GM21367 (cell line): ENCODE measurements around the gene ARHGAP44.
"Not testable (repeated sequence)": the region's sequence is repeated elsewhere in the genome, so short reads cannot be mapped to it uniquely, and the experiment has no call there.

ENCODE experiments used
- ATAC-seq: cut with Tn5 transposase; IDR thresholded peaks from one replicate; pipeline ENCODE4 v1.9.1; 2021; ENCODE audit not compliant: unreplicated experiment

The ARHGAP44 gene

GRCh38 chr17:12814718-12815117 is 25.4 kb downstream of the ARHGAP44 start:
- ATAC-seq = no peak

GRCh38 chr17:12815642-12816141 is 26.4 kb downstream of the ARHGAP44 start:
- ATAC-seq = peak; percentile 99

DNA sequence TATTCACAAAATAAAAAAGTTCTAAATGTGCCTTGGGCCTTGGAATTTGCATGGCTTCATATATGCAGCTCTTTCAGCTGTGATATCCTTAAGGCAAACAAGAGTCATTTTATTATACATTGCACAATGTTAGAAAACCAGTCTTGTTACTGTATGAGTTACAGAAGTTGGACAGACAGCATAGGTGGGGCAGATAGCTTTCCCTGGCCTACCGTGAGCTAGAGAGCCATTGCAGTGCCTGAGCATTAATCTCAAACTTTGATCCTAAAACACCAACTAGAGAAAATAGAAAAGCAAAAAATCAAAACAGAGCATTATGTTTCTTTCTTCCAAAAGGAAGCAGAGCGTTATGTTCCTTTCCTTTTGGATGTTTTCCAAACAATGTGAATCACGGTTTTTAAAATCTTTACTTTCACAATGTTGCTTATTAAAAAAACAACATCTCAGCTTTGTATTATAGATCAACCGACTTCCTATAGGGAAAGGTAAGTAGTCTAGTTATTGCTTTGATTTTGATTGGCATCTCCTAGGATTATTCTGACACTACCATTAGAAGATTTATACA is 32.2 kb downstream of the ARHGAP44 start:
- ATAC-seq = no peak

- no peak for ATAC-seq
These were observed 37.1 kb downstream of the ARHGAP44 start for GRCh38 chr17:12826431-12826830.

GRCh38 chr17:12830777-12831247 is 41.5 kb downstream of the ARHGAP44 start:
- ATAC-seq = no peak

DNA sequence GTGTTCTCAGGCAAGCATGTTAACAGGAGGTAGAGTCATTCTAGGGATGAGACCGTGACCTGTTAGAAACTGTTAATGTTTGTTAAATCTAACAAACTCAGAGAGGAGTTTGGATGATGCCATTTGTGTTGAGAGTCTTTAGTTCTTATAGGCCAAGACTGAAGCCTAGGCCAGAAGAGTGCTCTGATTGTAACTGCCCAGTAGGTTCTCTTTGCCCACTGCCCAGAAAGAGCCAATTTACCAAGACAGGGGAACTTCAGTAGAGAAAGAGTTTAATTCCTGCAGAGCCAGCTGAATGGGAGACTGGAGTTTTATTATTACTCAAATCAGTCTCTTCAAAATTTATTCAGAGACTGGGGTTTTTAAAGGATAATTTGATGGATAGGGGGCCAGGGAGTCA is 42.5 kb downstream of the ARHGAP44 start:
- no peak for ATAC-seq

GRCh38 chr17:12839042-12839441 is 49.7 kb downstream of the ARHGAP44 start:
- no peak for ATAC-seq

- ATAC-seq = no peak
These were observed 53.6 kb downstream of the ARHGAP44 start for GRCh38 chr17:12842936-12843335.

DNA sequence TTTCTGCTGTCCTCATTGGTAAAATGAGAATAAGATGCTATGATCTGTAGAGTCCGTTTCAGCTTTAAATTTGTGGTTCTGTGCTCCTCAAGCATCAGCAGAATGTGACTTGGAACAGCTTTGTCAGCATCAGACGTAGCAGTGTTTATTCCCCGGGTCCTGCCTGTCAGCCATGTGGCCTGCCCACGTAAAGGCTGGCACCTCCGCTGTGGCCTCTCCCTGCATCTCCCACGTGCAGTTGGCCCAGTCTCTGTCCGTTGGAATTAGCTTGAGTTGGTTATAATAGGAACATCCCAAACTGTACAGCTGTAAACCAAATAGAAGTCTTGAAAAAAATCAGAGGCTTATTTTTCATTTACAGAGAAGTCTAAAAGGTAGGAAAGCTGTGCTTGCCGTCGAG is 61.7 kb downstream of the ARHGAP44 start:
- ATAC-seq = no peak

DNA sequence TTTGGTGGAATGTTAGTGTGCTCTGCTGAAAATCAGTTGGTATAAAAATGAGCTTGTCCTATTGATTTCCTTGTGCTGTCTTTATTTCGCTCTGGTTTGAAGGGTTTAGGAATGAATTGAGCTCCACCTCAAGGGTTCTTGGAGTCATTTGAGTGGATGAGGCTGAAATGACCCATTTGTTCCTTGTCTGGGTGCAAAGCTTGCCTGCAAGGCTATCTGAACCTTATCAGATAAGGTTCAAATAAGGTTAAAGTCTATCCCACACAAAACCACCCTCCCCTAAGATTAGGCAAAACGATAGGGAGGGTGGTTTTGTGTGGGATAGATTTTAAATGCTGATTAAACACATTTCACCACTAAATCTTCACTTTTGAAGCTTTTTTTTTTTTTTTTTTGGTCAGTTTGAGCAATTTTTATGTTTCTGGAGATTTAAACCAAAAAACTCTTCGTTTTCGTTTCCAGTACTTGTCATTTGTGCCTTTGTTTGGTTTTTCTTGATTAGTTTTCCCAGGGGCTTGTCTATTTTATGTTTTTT is 62.7 kb downstream of the ARHGAP44 start:
- no peak for ATAC-seq

GRCh38 chr17:12853921-12854320 is 64.6 kb downstream of the ARHGAP44 start:
- no peak for ATAC-seq

- no peak for ATAC-seq
These were observed 67.1 kb downstream of the ARHGAP44 start for GRCh38 chr17:12856416-12856815.

DNA sequence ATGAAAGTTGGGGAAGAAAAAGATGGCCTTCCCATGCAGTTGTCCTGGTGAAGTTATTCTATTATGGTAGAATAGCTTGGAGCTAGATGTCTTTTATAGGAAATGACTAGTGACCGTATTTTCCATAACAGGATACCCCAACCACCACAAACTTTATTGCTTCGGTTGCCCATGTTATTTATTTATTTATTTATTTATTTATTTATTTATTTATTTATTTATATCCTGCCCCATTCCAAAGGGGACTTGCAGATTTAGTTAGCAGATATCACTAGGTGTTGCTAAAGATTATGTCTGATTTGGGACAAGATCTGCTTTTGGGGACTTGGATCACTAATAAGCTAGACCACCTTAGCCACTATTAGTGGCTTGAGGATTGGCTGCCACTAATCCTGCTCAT is 68.3 kb downstream of the ARHGAP44 start:
- ATAC-seq = no peak

DNA sequence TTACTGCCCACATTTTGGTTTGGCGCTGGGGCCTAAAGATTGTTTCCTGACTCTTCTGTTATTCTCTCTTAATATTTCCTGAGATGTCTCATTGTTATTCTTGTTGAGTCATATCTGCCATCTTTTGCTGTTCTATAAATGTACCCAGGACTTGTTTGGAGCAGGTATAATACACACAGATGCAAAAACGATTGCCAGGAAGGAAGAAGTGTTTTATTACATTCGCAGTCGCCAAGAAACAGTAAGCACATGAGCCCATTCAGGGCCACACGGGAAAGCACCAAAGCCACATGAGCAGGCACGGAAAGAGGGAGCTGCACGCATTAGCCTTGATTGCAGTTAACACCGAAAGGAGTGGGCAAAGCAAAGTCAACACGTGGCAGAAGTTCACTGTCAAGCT is 70.2 kb downstream of the ARHGAP44 start:
- ATAC-seq = no peak

- ATAC-seq = no peak
These were observed 76.5 kb downstream of the ARHGAP44 start for GRCh38 chr17:12865769-12866168.

- no peak for ATAC-seq
These were observed 76.9 kb downstream of the ARHGAP44 start for GRCh38 chr17:12866244-12866643.

DNA sequence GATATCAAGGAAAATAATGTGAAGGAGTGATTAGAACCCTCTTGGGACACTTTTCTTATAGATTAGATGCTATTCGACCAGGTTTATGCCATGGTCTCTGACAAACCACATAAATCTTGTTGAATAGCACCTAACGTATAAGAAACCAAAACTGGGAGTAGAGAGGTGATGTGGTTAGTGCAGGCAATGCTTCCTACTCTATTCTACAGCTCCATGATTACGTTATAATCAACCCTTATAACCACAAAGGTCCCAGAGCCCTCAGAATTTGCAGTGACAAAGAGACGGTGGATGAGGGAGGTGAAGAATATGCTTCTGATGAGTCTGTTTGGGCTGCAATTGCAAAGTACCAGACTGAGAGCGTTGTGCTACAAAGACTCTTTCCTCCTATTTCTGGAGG is 78.4 kb downstream of the ARHGAP44 start:
- ATAC-seq = no peak

DNA sequence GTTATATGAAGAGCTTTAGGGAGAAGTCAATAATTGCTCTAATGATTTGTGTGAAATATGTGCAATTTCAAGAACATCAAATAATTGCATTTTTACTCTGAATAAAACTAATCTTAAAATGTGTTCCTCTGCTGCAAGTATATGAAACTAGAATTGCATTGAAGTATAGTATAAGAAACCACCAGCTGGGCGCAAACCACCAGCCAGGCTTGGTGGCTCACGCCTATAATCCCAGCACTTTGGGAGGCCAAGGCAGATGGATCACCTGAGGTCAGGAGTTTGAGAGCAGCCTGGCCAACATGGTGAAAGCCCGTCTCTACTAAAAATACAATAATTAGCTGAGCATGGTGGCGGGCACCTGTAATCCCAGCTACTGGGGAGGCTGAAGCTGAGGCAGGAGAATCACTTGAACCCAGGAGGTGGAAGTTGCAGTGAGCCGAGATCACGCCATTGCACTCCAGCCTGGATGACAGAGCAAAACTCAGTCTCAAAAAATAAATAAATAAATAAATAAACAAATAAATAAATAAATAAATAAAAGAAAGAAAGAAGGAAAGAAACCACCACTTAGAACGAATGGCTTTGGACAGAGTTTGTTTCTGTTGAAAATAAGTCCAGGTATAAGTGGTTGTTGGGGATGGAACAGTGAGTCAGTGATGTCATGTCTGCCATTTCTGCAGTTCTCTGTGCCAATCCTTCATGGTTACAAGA is 84.3 kb downstream of the ARHGAP44 start:
- ATAC-seq = not testable (repeated sequence)

GRCh38 chr17:12877953-12878669 is 88.8 kb downstream of the ARHGAP44 start:
- no peak for ATAC-seq

- not testable (repeated sequence) for ATAC-seq
These were observed 89.8 kb downstream of the ARHGAP44 start for GRCh38 chr17:12879096-12879495.

DNA sequence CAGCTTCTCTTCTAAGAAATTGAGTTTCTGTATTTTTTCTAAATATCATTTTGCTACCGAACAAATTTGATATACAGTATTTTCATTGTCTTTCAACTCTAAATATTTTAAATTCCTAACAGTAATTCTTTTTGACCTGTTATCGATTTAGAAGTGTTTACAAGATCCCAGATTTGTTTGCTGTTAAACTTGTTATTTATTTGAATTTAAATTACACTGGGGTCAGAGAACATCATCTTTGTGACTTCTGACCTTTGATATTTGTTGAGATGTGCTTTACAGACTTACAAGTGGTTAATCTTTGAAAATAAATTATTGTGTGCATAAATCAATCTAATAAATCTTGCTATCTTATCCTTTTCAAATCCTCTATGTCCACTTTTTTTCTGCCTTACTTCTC is 94.2 kb downstream of the ARHGAP44 start:
- no peak for ATAC-seq

DNA sequence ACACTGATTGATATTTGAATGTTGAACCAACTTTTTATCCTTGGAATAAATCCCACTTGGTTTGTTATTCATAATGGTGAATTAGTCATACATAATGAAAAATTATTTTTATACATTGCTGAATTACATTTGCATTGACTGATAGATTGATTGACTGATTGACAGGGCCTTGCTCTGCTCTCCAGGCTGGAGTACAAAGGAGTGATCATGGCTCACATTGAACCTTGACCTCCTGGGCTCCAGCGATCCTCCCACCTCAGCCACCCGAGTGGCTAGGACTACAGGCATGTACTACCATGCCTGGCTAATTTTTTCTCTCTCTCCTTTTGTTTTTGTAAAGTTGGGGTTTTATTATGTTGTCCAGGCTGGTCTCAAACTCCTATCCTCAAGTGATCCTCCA is 97.8 kb downstream of the ARHGAP44 start:
- no peak for ATAC-seq
